CD4-positive, alpha-beta T cell treated with Interleukin-6 for 4 hours (primary cell): ENCODE results near the gene MT2A.
"Not testable (repeated sequence)": the region's sequence is repeated elsewhere in the genome, so short reads cannot be mapped to it uniquely, and the experiment has no call there.

Experiments used
- DNase-seq: peaks from one replicate; pipeline ENCODE4 v3.0.0-alpha.2; 2020; ENCODE audit warnings: mixed read lengths

Gene MT2A

GRCh38 chr16:56601325-56601724, 7.1 kb upstream of the MT2A start:
- no peak for DNase-seq

GRCh38 chr16:56603589-56603988, 4.8 kb upstream of the MT2A start:
- DNase-seq, result peak; percentile 40

- DNase-seq, result no peak
Measured at GRCh38 chr16:56604966-56605365, 3.4 kb upstream of the MT2A start.

GRCh38 chr16:56605475-56605874, 2.9 kb upstream of the MT2A start:
- DNase-seq, result no peak

GRCh38 chr16:56606071-56606475, 2.3 kb upstream of the MT2A start:
- DNase-seq, result no peak

GRCh38 chr16:56606476-56607108, 1.8 kb upstream of the MT2A start:
- DNase-seq, result no peak

- DNase-seq, result peak; percentile 32
Measured at GRCh38 chr16:56607109-56607618, 1.2 kb upstream of the MT2A start.

- no peak for DNase-seq
Measured at GRCh38 chr16:56607675-56608042, 725 bp upstream of the MT2A start.

GRCh38 chr16:56608876-56609462, 585 bp downstream of the MT2A start:
- peak; percentile 18 for DNase-seq

- peak; percentile 89 for DNase-seq
Measured at GRCh38 chr16:56609463-56609921, 1.1 kb downstream of the MT2A start.

- DNase-seq, result peak; percentile 71
Measured at GRCh38 chr16:56610017-56610608, 1.7 kb downstream of the MT2A start.

- no peak for DNase-seq
Measured at GRCh38 chr16:56610609-56611111, 2.3 kb downstream of the MT2A start.

GRCh38 chr16:56611281-56611833, 3.0 kb downstream of the MT2A start:
- no peak for DNase-seq

GRCh38 chr16:56613706-56614105, 5.3 kb downstream of the MT2A start:
- DNase-seq, result no peak

GRCh38 chr16:56614549-56614991, 6.2 kb downstream of the MT2A start:
- DNase-seq, result no peak

GRCh38 chr16:56615353-56615752, 7.0 kb downstream of the MT2A start:
- no peak for DNase-seq

GRCh38 chr16:56616608-56617211, 8.3 kb downstream of the MT2A start:
- no peak for DNase-seq

GRCh38 chr16:56617212-56618085, 9.1 kb downstream of the MT2A start:
- DNase-seq, result peak; percentile 77

- no peak for DNase-seq
Measured at GRCh38 chr16:56618138-56618537, 9.8 kb downstream of the MT2A start.

GRCh38 chr16:56620339-56620897, 12.0 kb downstream of the MT2A start:
- DNase-seq, result no peak

- DNase-seq, result not testable (repeated sequence)
Measured at GRCh38 chr16:56621665-56622445, 13.5 kb downstream of the MT2A start.
